Stimulated activated naive CD8-positive, alpha-beta T cell treated with anti-CD3 and anti-CD28 coated beads, Interleukin-15, amount 100 ng/mL, for 72 hours (primary cell): ENCODE measurements around the gene PYGL.
A peak's percentile ranks its signal among the peaks of the same experiment; 100 is the strongest.
"Not testable (repeated sequence)": the region's sequence is repeated elsewhere in the genome, so short reads cannot be mapped to it uniquely, and the experiment has no call there.

ENCODE experiments used
- ATAC-seq: fragments of 150-1000 bp; cut with Tn5 transposase; 2 replicates; pipeline ENCODE4 v1.10.0; 2021; ENCODE audit warnings: mild to moderate bottlenecking, moderate library complexity
- DNase-seq, 2 donors: peaks; one replicate each; pipeline ENCODE4 v3.0.0; 2021 to 2022
- H3K27ac Mint-ChIP-seq, 2 donors: one replicate each; pipeline ENCODE4 v1.8.0; 2022; ENCODE audit warnings: mild to moderate bottlenecking in 2 of 2, mixed read lengths in 2 of 2, moderate library complexity in 2 of 2
- H3K27me3 Mint-ChIP-seq: one replicate; pipeline ENCODE4 v1.8.0; 2022; ENCODE audit warnings: mixed read lengths
- H3K4me1 Mint-ChIP-seq: one replicate; pipeline ENCODE4 v1.8.0; 2022; ENCODE audit warnings: mild to moderate bottlenecking, mixed read lengths
- H3K4me3 Mint-ChIP-seq, 2 donors: one replicate each; pipeline ENCODE4 v1.8.0; 2022; ENCODE audit warnings: mild to moderate bottlenecking in 2 of 2, mixed read lengths in 2 of 2, moderate library complexity in 1 of 2
- H3K9me3 Mint-ChIP-seq, 2 donors: one replicate each; pipeline ENCODE4 v1.8.0; 2022; ENCODE audit warnings: mixed read lengths in 2 of 2

Gene PYGL

GRCh38 chr14:50922803-50923202 is 21.5 kb downstream of the PYGL start:
- no peaks in the 10 kb centered on the region for H3K9me3 Mint-ChIP-seq
- DNase-seq: no peak
- no peaks in the 10 kb centered on the region for H3K4me1 Mint-ChIP-seq
- no peak for ATAC-seq
- H3K27me3 Mint-ChIP-seq: peaks cover 8% of the 10 kb centered on the region
- H3K27ac Mint-ChIP-seq: no peak overlapping the region
- H3K4me3 Mint-ChIP-seq: no peak overlapping the region

GRCh38 chr14:50920482-50921230 is 23.6 kb downstream of the PYGL start:
- Mint-ChIP-seq H3K27ac (no peak overlapping the region), H3K4me1 (no peaks in the 10 kb centered on the region), H3K9me3 (no peaks in the 10 kb centered on the region), H3K27me3 (peaks cover 7% of the 10 kb centered on the region), H3K4me3 (no peak overlapping the region)
- DNase-seq (no peak), ATAC-seq (no peak)

- H3K4me1 Mint-ChIP-seq, H3K27ac Mint-ChIP-seq, H3K4me3 Mint-ChIP-seq, H3K9me3 Mint-ChIP-seq, ATAC-seq, DNase-seq: not testable (repeated sequence)
- peaks cover 10% of the 10 kb centered on the region for H3K27me3 Mint-ChIP-seq
Observed at GRCh38 chr14:50919524-50919923, 24.8 kb downstream of the PYGL start.

- Mint-ChIP-seq H3K4me1 (no peaks in the 10 kb centered on the region), H3K27me3 (peaks cover 10% of the 10 kb centered on the region), H3K9me3 (no peaks in the 10 kb centered on the region), H3K4me3 (no peak overlapping the region), H3K27ac (no peak overlapping the region)
- ATAC-seq (no peak), DNase-seq (no peak)
Observed at GRCh38 chr14:50917449-50917848, 26.8 kb downstream of the PYGL start.

DNA sequence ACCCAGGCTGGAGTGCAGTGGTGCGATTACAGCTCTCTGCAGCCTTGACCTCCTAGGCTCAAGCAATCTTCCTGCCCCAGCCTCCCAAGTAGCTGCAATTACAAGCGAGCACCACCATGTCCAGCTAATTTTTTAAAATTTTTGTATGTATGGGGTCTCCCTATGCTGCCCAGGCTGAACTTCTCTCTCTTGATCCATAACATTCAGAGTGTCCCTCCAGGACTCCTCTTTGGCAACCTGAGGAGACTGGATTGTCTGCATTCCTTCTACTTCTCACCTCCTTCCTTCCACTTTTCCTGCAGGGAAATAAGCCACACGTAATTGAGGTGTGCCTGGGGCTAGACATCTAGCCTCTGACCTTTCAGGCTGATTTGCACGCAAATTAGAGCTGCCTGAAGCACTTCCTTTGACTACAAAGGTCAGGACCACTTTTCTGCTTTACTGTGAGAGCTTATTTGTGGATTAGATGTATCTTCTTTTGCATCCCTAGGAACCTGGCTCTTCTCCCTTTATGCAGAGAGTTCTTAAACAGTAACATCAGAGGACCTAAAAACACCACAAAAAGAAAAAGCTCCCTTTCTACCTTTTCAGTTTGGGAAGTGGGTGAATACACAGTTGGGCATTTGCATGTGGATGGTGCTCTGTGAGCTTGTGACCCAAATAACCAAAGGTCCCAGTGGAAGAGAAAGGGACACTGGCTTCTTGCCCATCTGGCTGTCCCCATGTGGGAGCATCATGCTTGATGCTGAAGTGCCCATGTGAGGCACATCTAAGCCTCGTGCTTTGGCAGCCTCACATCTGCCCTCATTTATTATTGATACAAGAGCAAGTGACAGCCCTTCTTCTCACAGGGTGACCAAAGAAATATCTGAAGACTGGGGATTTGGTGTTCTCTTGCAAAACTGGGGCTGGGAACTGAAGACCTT is 33.5 kb downstream of the PYGL start:
- no peaks in the 10 kb centered on the region for H3K4me1 Mint-ChIP-seq
- H3K27ac Mint-ChIP-seq: peak overlapping the region in 1 of 2 donors; percentile 85
- H3K4me3 Mint-ChIP-seq: no peak overlapping the region
- H3K27me3 Mint-ChIP-seq: peaks cover 25% of the 10 kb centered on the region
- H3K9me3 Mint-ChIP-seq: no peaks in the 10 kb centered on the region
- ATAC-seq (no peak), DNase-seq (no peak)

- Mint-ChIP-seq H3K9me3 (no peaks in the 10 kb centered on the region), H3K4me3 (no peak overlapping the region), H3K27ac (no peak overlapping the region), H3K27me3 (peaks cover 10% of the 10 kb centered on the region), H3K4me1 (no peaks in the 10 kb centered on the region)
- no peak for DNase-seq
- ATAC-seq: no peak
Observed at GRCh38 chr14:50906326-50907065, 37.8 kb downstream of the PYGL start.

DNA sequence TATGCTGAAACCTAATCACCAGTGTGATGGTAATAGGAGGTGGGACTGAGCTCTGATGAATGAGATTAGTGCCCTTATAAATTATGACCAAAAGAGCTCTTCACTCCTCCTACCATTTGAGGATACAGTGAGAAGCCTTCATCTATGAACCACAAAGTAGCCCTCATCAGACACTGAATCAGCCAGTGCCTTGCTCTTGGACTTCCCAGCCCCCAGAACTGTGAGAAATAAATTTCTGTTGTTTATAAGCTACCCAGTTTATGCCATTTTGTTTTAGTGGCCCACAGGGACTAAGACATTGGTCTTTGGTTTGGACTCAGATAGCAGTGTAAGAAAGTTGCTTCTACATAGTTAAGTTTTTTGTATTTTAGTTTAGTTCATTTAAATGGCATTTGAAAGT is 39.6 kb downstream of the PYGL start:
- no peak overlapping the region for H3K4me3 Mint-ChIP-seq
- H3K27me3 Mint-ChIP-seq: peaks cover 8% of the 10 kb centered on the region
- ATAC-seq: no peak
- no peak overlapping the region for H3K27ac Mint-ChIP-seq
- H3K9me3 Mint-ChIP-seq: no peaks in the 10 kb centered on the region
- no peaks in the 10 kb centered on the region for H3K4me1 Mint-ChIP-seq
- no peak for DNase-seq

DNA sequence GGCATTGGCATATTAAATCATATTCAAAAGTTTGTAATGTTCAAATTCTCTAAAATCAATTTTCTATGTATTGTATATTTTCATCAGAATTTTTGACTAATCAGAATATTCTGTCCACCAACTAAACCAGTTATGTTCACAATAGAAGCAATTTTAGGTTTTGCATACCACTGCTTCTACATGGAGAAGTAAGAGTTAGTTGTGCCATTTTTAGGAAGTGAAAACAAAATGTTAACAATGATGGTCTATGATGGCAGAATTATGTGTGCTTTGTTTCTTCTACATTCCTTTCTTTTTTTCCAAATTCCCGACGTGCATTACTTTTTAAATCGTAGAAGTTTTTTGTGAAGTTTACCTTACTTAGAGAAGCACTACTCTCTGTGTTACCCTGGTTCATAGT is 42.9 kb downstream of the PYGL start:
- Mint-ChIP-seq H3K27me3 (peaks cover 8% of the 10 kb centered on the region), H3K4me1 (no peaks in the 10 kb centered on the region), H3K27ac (no peak overlapping the region), H3K4me3 (no peak overlapping the region), H3K9me3 (no peaks in the 10 kb centered on the region)
- ATAC-seq: no peak
- no peak for DNase-seq

GRCh38 chr14:50897658-50898175 is 46.6 kb downstream of the PYGL start:
- H3K27me3 Mint-ChIP-seq: peaks cover 8% of the 10 kb centered on the region
- no peaks in the 10 kb centered on the region for H3K9me3 Mint-ChIP-seq
- no peaks in the 10 kb centered on the region for H3K4me1 Mint-ChIP-seq
- no peak overlapping the region for H3K4me3 Mint-ChIP-seq
- DNase-seq (no peak), ATAC-seq (no peak)
- no peak overlapping the region for H3K27ac Mint-ChIP-seq

DNA sequence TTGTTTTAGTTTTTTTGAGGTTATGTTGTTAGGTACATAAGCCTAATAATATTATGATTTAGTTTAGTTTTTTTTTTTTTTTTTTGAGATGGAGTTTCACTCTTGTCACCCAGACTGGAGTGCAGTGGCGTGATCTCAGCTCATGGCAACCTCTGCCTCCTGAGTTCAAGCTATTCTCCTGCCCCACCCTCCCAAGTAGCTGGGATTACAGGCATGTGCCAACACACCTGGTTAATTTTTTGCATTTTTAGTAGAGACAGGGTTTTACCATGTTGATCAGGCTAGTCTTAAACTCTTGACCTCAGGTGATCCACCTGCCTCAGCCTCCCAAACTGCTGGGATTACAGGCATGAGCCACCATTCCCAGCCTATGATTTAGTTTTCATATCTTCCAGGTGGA is 47.3 kb downstream of the PYGL start:
- H3K27ac Mint-ChIP-seq, DNase-seq, H3K27me3 Mint-ChIP-seq, ATAC-seq, H3K4me3 Mint-ChIP-seq, H3K9me3 Mint-ChIP-seq, H3K4me1 Mint-ChIP-seq: not testable (repeated sequence)

DNA sequence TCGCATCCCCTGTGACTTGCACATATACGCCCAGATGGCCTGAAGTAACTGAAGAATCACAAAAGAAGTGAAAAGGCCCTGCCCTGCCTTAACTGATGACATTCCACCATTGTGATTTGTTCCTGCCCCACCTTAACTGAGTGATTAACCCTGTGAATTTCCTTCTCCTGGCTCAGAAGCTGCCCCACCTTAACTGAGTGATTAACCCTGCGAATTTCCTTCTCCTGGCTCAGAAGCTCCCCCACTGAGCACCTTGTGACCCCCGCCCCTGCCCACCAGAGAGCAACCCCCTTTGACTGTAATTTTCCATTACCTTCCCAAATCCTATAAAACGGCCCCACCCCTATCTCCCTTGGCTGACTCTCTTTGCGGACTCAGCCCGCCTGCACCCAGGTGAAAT is 47.9 kb downstream of the PYGL start:
- DNase-seq, ATAC-seq, H3K9me3 Mint-ChIP-seq, H3K4me3 Mint-ChIP-seq, H3K4me1 Mint-ChIP-seq, H3K27me3 Mint-ChIP-seq, H3K27ac Mint-ChIP-seq: not testable (repeated sequence)

DNA sequence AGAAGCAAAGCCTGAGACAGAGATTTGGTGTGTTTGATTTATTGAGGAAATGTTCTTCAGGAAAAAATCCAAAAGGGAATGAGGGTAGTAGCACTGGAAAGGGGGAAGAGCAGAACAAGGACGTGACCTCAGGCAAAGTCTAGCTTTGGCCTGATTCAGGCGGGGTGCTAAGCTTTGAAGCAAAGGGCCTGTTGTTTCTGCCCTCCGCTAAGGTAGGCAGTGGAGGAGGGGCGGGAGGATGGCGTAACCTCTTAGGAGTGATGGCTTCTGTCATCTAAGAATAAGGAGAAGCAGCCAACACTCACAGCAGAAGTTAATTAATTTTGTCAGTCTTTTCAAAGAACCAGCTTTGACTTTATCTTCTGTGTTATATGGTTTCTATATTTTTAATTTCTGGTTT is 52.0 kb downstream of the PYGL start:
- ATAC-seq (no peak), DNase-seq (no peak)
- H3K27me3 Mint-ChIP-seq: no peaks in the 10 kb centered on the region
- no peaks in the 10 kb centered on the region for H3K4me1 Mint-ChIP-seq
- H3K4me3 Mint-ChIP-seq: no peak overlapping the region
- no peaks in the 10 kb centered on the region for H3K9me3 Mint-ChIP-seq
- no peak overlapping the region for H3K27ac Mint-ChIP-seq

DNA sequence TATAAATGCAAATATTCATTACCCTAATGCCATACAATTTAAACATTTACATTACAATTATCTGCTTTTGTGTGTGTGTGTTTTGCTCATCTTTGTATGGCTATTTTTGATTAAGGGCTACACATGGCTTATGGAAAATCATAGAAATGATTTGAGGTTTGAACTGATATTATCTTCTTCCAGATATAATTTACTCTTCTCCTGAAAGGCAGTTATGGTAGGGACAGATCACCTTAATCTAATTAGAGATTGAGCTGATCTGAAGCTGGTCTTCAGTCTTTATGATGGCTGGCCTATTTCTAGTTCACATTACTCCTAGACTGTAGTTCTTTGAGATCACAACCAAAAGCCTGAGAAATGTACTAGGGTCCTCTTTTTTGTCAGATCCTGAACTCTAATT is 56.8 kb downstream of the PYGL start:
- no peaks in the 10 kb centered on the region for H3K9me3 Mint-ChIP-seq
- no peak for ATAC-seq
- no peak for DNase-seq
- no peak overlapping the region for H3K27ac Mint-ChIP-seq
- no peak overlapping the region for H3K4me3 Mint-ChIP-seq
- H3K27me3 Mint-ChIP-seq: peaks cover 33% of the 10 kb centered on the region
- peaks cover 6% of the 10 kb centered on the region for H3K4me1 Mint-ChIP-seq

DNA sequence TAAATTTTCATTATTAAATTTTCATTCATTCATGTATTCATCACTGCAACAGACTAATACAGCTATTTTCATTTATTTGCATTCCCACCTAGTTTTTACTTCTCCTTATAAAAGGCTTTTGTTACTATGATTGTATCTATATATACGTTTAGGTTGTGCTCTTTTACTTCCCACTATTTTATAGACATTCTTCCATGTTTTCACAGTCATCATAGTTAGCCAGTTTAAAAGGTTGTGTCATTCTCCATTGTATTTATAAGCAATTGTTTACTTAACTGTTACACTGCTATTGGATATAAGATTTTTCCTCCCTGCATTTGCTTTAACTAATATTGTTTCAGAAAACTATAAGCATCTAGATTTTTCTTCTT is 60.5 kb downstream of the PYGL start:
- no peak for DNase-seq
- H3K4me3 Mint-ChIP-seq: no peak overlapping the region
- no peak for ATAC-seq
- peaks cover 65% of the 10 kb centered on the region for H3K27me3 Mint-ChIP-seq
- no peak overlapping the region for H3K27ac Mint-ChIP-seq
- H3K9me3 Mint-ChIP-seq: no peaks in the 10 kb centered on the region
- peaks cover 6% of the 10 kb centered on the region for H3K4me1 Mint-ChIP-seq

DNA sequence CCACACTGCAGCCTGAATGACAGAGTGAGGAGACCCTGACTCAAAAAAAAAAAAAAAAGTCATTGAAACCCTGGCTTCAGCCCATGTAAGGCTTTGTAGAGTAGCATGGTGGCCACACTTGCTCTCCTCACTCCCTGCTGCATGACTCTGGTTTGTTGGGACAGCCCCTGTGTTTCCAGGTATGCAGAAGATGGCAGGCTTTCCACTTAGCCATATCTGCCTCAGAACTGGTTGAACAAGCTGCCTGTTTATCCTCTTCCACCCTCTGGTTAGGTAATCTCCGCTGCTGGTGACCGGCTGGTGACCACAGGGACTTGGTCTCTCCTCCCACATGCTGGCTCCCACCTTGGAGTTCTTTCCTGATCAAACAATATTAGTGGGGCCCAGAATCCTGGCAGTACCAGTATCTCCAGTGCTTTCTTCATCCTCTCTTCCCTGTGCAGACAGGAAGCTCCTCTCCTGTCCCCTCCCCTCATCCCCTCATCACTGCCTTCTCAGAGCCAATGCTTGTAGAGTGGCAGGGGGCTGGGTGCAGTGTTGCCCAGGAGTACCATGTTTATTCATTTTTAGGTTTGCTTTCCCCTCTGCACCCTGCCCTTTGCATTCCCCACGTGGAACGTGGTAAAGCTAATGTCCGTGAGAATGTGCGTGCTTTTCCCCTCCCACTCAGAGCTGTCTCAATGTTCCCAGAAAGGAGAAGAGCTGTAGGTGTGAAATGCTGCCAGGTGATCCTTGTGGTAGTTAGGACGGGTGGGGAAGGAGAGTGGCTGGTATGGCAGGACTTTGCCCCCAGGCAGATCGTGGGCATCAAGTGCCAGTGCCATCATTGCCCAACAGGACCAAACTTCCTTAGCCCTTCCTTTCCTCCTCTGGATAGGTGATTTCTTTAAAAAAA is 61.1 kb downstream of the PYGL start:
- ATAC-seq (no peak), DNase-seq (no peak)
- Mint-ChIP-seq H3K4me3 (no peak overlapping the region), H3K4me1 (peaks cover 6% of the 10 kb centered on the region), H3K9me3 (no peaks in the 10 kb centered on the region), H3K27me3 (peaks cover 71% of the 10 kb centered on the region), H3K27ac (no peak overlapping the region)
